ENCODE measurements around the gene MSLN.

DNA sequence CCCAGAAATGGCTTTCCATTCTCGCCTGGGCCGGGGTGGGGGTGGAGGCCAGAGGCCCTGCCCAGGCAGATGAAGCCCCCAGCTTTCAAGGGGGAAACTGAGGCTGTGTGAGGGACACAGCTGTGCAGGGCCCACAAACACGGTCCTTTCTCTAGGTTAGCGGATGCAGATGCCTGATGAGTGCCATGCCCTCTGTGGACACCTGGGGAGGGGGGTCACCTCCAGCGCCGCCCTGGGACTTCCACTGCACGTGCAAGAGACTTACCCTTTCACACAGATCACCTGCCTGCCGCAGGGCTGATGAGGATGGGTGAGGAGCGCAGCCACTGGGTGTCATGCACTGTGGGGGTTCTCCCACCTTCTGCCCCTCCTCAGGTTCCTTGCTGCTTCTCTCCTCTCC, 42.1 kb upstream of the MSLN start:
- TF ChIP-seq, protein P1, sequence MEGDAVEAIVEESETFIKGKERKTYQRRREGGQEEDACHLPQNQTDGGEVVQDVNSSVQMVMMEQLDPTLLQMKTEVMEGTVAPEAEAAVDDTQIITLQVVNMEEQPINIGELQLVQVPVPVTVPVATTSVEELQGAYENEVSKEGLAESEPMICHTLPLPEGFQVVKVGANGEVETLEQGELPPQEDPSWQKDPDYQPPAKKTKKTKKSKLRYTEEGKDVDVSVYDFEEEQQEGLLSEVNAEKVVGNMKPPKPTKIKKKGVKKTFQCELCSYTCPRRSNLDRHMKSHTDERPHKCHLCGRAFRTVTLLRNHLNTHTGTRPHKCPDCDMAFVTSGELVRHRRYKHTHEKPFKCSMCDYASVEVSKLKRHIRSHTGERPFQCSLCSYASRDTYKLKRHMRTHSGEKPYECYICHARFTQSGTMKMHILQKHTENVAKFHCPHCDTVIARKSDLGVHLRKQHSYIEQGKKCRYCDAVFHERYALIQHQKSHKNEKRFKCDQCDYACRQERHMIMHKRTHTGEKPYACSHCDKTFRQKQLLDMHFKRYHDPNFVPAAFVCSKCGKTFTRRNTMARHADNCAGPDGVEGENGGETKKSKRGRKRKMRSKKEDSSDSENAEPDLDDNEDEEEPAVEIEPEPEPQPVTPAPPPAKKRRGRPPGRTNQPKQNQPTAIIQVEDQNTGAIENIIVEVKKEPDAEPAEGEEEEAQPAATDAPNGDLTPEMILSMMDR (IDR thresholded peaks at IDR 0.05), result no peak
- no peak for TF ChIP-seq POLR2A (IDR thresholded peaks at IDR 0.05)

Data from lower leg skin (tissue), 3 donors.